Thoracic aorta (tissue), 2 donors: ENCODE results near the gene NCOA4. TPM values are rescaled to one million over a fixed set of nuclear protein-coding genes. Genes with fewer than 3 reads are reported as not detected.
A peak's percentile ranks its signal among the peaks of the same experiment; 100 is the strongest.
"Not testable (repeated sequence)": the region's sequence is repeated elsewhere in the genome, so short reads cannot be mapped to it uniquely, and the experiment has no call there.

ENCODE experiments used
- ATAC-seq: fragments of 150-250 bp; one replicate; pipeline ENCODE4 v1.8.0; 2017; ENCODE audit warnings: low read depth; ENCODE audit not compliant: insufficient number of reproducible peaks, low FRiP score
- DNase-seq: peaks from one replicate; pipeline ENCODE4 v3.0.0-alpha.2; 2020; ENCODE audit warnings: low spot score
- H3K27ac ChIP-seq, 2 donors: fragments of 200-600 bp; sonication (generic); 1 replicate in 1 of 2; 2 replicates in 1 of 2; pipeline ENCODE4 v1.5.1; 2016; ENCODE audit warnings: mild to moderate bottlenecking in 2 of 2, moderate library complexity in 2 of 2
- H3K27me3 ChIP-seq: fragments of 200-600 bp; sonication (generic); replicated peaks from 2 replicates; pipeline ENCODE4 v1.6.0; 2016; ENCODE audit warnings: mild to moderate bottlenecking; ENCODE audit not compliant: insufficient read depth
- H3K36me3 ChIP-seq: fragments of 200-600 bp; sonication (generic); one replicate; pipeline ENCODE4 v1.5.1; 2016
- H3K4me1 ChIP-seq, 2 donors: fragments of 200-600 bp; sonication (generic); 1 replicate in 1 of 2; 2 replicates in 1 of 2; pipeline versions ENCODE4 v1.5.1 to v1.6.0; 2016; ENCODE audit warnings: low read depth in 2 of 2, mild to moderate bottlenecking in 1 of 2; ENCODE audit not compliant: control insufficient read depth in 1 of 2
- H3K4me3 ChIP-seq: fragments of 200-600 bp; sonication (generic); 2 replicates; pipeline ENCODE4 v1.5.1; 2016; ENCODE audit warnings: mild to moderate bottlenecking
- H3K9me3 ChIP-seq: fragments of 200-600 bp; sonication (generic); 2 replicates; pipeline ENCODE4 v1.5.1; 2016
- total RNA-seq, 2 donors: library from RNA; depleted of rRNA; stranded (reverse); fragments of >200 nt; gene quantifications; one replicate each; pipeline versions ENCODE4 v1.1.0 to v1.2.3, GENCODE V29; 2016

The NCOA4 gene
- total RNA-seq, 2 donors from 2014 or later: 101 to 111 TPM

DNA sequence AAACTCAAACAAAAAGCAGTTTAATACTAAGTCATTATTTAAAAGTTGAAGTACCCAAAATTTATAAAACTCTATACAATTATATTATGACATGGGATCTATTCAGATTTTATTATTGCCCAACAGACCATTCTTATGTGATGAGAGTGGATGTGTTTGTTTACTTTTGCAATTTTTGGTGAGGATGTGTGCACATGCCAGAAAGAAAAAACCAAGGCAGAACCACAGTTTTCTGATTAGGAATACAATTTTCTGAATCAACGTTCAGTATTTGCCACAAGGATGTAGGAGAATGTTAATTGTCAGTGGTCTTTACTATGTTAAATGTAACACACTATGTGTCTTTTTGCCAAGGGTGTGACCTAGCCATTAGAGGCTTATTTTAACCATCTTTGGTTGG, 49.1 kb downstream of the NCOA4 start:
- H3K4me3 ChIP-seq, H3K27ac ChIP-seq, H3K4me1 ChIP-seq, H3K36me3 ChIP-seq, H3K9me3 ChIP-seq, H3K27me3 ChIP-seq, DNase-seq, ATAC-seq: not testable (repeated sequence)

GRCh38 chr10:45978554-45978953, 51.9 kb downstream of the NCOA4 start:
- ATAC-seq, H3K4me1 ChIP-seq, H3K27me3 ChIP-seq: not testable (repeated sequence)

GRCh38 chr10:45974041-45974440, 56.4 kb downstream of the NCOA4 start:
- not testable (repeated sequence) for H3K9me3 ChIP-seq, H3K4me3 ChIP-seq, H3K36me3 ChIP-seq, H3K27ac ChIP-seq, DNase-seq, H3K27me3 ChIP-seq, ATAC-seq
- peaks cover 18 to 19% of the 10 kb centered on the region in 2 donors for H3K4me1 ChIP-seq

More at GRCh38 chr10:45978554-45978953, 51.9 kb downstream of the NCOA4 start:
- DNase-seq, H3K9me3 ChIP-seq, H3K4me3 ChIP-seq, H3K36me3 ChIP-seq, H3K27ac ChIP-seq: not testable (repeated sequence)

DNA sequence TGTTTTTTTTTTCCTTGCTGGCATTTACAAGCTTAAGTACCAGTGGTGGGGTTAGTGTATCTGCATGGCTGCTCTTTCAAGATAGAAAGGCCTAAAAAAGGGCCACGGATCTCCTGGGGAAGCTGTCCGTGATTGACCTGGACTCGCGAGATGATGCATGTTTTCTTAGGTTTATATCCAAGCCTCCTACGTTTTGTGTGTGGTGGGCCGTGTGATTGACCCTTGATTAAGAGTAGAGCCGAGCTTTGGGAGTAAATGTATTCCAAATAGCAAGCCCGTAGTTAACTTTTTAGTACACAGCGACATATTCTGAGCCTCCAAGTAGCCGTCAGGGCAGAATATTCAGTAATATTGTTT, 57.6 kb downstream of the NCOA4 start:
- H3K27ac ChIP-seq: peak overlapping the region; percentile 38 to 67
- not testable (repeated sequence) for ATAC-seq

GRCh38 chr10:45972106-45972812, 58.2 kb downstream of the NCOA4 start, which contains the start of gene TIMM23:
TSS of gene TIMM23 (plus strand) at chr10:45972489. CDS start at chr10:45972625, 136 bp downstream.
- not testable (repeated sequence) for H3K9me3 ChIP-seq

More for the DNA sequence above, 57.6 kb downstream of the NCOA4 start:
- not testable (repeated sequence) for H3K36me3 ChIP-seq, H3K27me3 ChIP-seq, H3K9me3 ChIP-seq, DNase-seq
- peak overlapping the region; percentile 84 for H3K4me3 ChIP-seq
- H3K4me1 ChIP-seq: peaks cover 18 to 19% of the 10 kb centered on the region in 2 donors

DNA sequence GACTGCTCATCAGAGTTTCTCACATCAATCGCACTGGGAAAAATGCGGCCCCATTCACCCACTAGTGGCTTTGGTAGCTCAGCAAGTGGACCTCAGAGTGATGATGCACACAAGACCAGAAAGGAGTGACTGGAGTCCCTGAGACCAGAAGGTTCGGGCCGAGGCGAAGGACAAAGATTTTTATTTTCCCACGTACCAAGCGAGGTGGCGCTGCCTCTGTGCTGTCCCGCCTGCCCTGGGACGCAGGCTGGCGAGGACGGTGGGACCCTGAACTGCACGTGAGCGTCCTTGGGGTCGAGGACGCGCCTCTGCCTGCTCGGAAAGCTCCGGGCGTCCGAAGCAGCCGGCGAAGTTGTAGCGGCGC, 58.7 kb downstream of the NCOA4 start:
- H3K36me3 ChIP-seq, ATAC-seq, H3K9me3 ChIP-seq, H3K27me3 ChIP-seq, DNase-seq: not testable (repeated sequence)
- H3K27ac ChIP-seq: peak overlapping the region in 1 of 2 donors; percentile 67
- H3K4me3 ChIP-seq: peak overlapping the region; percentile 84
- peaks cover 18 to 19% of the 10 kb centered on the region in 2 donors for H3K4me1 ChIP-seq

More at GRCh38 chr10:45972106-45972812, 58.2 kb downstream of the NCOA4 start, which contains the start of gene TIMM23:
- H3K27ac ChIP-seq: peak within 1 kb of the TSS; percentile 38 to 67
- H3K4me3 ChIP-seq: peak within 1 kb of the TSS; percentile 84
- not testable (repeated sequence) for H3K27me3 ChIP-seq, H3K36me3 ChIP-seq
- peak; percentile 49 for ATAC-seq
- peak; percentile 11 for DNase-seq
- H3K4me1 ChIP-seq: peaks cover 18 to 19% of the 10 kb centered on the region in 2 donors

DNA sequence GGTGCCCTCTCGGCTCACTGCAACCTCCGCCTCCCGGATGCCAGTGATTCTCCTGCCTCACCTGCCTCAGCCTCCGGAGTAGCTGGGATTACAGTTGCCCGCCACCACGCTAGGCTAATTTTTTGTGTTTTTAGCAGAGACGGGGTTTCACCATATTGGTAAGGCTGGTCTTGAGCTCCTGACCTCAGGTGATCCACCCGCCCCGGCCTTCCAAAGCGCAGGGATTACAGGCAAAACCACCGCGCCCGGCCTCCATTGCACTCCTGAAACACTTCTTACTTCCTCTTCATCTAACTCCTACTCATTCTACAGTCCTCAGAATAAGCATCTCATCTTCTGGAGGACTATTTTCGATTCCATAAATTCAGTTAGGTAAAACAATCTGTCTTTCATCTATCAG, 59.4 kb downstream of the NCOA4 start:
- not testable (repeated sequence) for H3K27ac ChIP-seq, H3K9me3 ChIP-seq, DNase-seq, H3K36me3 ChIP-seq, H3K27me3 ChIP-seq, ATAC-seq
- H3K4me3 ChIP-seq: peak overlapping the region; percentile 84
- H3K4me1 ChIP-seq: peaks cover 18 to 19% of the 10 kb centered on the region in 2 donors

DNA sequence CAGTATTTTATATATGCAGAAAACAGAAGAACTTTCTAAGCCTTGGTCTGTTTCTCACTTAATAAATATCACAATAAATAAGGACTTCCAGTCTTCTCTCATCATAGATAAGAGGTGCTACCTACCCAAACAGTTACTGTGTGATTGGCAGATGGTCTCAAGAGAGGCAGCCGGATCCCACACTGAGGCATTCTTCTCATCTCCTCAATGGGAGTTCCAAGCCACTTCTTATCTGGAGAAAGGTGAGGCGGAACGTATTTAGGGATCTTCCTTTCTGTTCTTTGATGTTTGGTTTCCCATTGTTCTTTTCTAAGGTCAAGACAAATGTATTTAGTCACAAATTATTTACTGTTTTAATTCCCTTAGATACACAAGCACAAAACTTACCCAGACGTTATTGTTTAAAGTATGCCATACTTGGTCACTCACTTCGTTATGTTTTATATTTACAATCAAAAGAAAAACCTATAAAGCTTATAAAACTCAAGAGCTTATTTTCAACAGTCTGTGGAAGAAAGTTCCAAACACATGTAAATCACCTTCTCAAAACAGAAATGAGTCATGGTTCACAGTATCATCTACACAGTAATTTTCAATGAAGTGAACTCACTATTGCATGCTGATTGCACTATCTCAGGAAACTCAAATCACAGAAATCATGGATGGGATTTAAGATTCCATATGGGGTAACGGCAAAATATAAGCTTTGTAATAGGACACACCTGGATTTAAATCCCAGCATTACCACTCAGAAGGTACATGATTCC, 67.6 kb downstream of the NCOA4 start:
- not testable (repeated sequence) for H3K36me3 ChIP-seq, H3K9me3 ChIP-seq, H3K4me3 ChIP-seq, DNase-seq, ATAC-seq, H3K27ac ChIP-seq, H3K27me3 ChIP-seq, H3K4me1 ChIP-seq

DNA sequence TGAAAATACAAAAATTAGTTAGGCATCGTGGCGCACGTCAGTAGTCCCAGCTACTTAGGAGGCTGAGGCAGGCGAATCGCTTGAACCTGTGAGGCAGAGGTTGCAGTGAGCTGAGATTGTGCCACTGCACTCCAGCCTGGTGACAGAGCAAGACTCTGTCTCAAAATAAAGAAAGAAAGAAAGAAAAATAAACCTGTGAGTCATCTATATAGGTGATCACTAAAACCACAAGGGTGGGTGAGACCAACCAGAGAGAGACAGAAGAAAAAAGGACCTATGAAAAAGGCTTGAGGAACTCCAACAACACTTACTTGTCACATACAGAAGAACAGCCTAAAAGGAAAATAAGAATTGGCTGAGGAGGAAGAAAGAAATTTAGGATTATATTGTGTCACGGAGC, 72.5 kb downstream of the NCOA4 start:
- not testable (repeated sequence) for ATAC-seq, H3K4me3 ChIP-seq, H3K9me3 ChIP-seq, H3K4me1 ChIP-seq, DNase-seq, H3K27me3 ChIP-seq, H3K27ac ChIP-seq, H3K36me3 ChIP-seq

GRCh38 chr10:45956634-45957033, 73.8 kb downstream of the NCOA4 start:
- not testable (repeated sequence) for ATAC-seq, DNase-seq, H3K27ac ChIP-seq, H3K9me3 ChIP-seq, H3K36me3 ChIP-seq, H3K4me3 ChIP-seq, H3K27me3 ChIP-seq, H3K4me1 ChIP-seq
